HPDE6-E6E7 (cell line): ENCODE data around the gene ANTXR2.
A peak's percentile ranks its signal among the peaks of the same experiment; 100 is the strongest.

ENCODE experiments used
- DNase-seq: peaks from one replicate; pipeline ENCODE4 v3.0.0; 2011; ENCODE audit warnings: missing footprints; ENCODE audit errors: extremely low spot score

Gene ANTXR2

GRCh38 chr4:80069837-80070731 lies 2.9 kb downstream of the ANTXR2 start:
- DNase-seq: no peak

- no peak for DNase-seq
These were observed 3.8 kb downstream of the ANTXR2 start for GRCh38 chr4:80069108-80069836.

GRCh38 chr4:80065601-80066000 lies 7.4 kb downstream of the ANTXR2 start:
- DNase-seq: no peak

- no peak for DNase-seq
These were observed 10.5 kb downstream of the ANTXR2 start for GRCh38 chr4:80062527-80062926.

GRCh38 chr4:80060804-80061203 lies 12.2 kb downstream of the ANTXR2 start:
- DNase-seq: no peak

GRCh38 chr4:80058740-80059139 lies 14.3 kb downstream of the ANTXR2 start:
- no peak for DNase-seq

GRCh38 chr4:80054375-80054774 lies 18.7 kb downstream of the ANTXR2 start:
- DNase-seq: no peak

- DNase-seq: no peak
These were observed 19.7 kb downstream of the ANTXR2 start for GRCh38 chr4:80053140-80053910.

GRCh38 chr4:80049813-80050534 lies 23.1 kb downstream of the ANTXR2 start:
- no peak for DNase-seq

- DNase-seq: no peak
These were observed 23.6 kb downstream of the ANTXR2 start for GRCh38 chr4:80049402-80049801.

- DNase-seq: no peak
These were observed 27.2 kb downstream of the ANTXR2 start for GRCh38 chr4:80045786-80046185.

GRCh38 chr4:80043541-80043940 lies 29.5 kb downstream of the ANTXR2 start:
- no peak for DNase-seq

- DNase-seq: no peak
These were observed 30.2 kb downstream of the ANTXR2 start for GRCh38 chr4:80042821-80043220.

GRCh38 chr4:80037864-80038263 lies 35.2 kb downstream of the ANTXR2 start:
- no peak for DNase-seq

- DNase-seq: no peak
These were observed 35.9 kb downstream of the ANTXR2 start for GRCh38 chr4:80036949-80037685.

GRCh38 chr4:80036306-80036705 lies 36.7 kb downstream of the ANTXR2 start:
- no peak for DNase-seq

- DNase-seq: no peak
These were observed 37.7 kb downstream of the ANTXR2 start for GRCh38 chr4:80035336-80035735.

GRCh38 chr4:80033581-80033980 lies 39.4 kb downstream of the ANTXR2 start:
- DNase-seq: no peak

GRCh38 chr4:80029364-80029763 lies 43.7 kb downstream of the ANTXR2 start:
- peak; percentile 40 for DNase-seq

GRCh38 chr4:80027611-80028010 lies 45.4 kb downstream of the ANTXR2 start:
- DNase-seq: no peak

- DNase-seq: no peak
These were observed 46.9 kb downstream of the ANTXR2 start for GRCh38 chr4:80026100-80026499.
